ENCODE results near the gene RNF167. TPM values are rescaled to one million over a fixed set of nuclear protein-coding genes. Genes with fewer than 3 reads are reported as not detected.
A peak's percentile ranks its signal among the peaks of the same experiment; 100 is the strongest.

The RNF167 gene
- total RNA-seq, 1 donor from 2014 or later = 98.8 TPM

DNA sequence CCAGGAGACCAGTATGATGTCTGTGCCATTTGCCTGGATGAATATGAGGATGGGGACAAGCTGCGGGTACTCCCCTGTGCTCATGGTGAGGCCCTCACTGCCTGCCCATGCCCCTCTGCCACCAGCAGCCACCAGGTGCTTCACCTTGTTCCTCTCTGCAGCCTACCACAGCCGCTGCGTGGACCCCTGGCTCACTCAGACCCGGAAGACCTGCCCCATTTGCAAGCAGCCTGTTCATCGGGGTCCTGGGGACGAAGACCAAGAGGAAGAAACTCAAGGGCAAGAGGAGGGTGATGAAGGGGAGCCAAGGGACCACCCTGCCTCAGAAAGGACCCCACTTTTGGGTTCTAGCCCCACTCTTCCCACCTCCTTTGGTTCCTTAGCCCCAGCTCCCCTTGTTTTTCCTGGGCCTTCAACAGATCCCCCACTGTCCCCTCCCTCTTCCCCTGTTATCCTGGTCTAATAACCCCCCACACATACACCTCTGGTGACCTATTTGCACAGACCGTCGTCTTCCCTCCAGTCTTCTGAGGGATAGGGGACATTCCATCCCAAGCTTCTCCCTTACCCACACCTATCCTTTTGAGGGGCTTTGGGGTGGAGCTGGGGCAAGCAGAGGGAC lies 4.6 kb downstream of the RNF167 start:
- TF ChIP-seq, protein P1, sequence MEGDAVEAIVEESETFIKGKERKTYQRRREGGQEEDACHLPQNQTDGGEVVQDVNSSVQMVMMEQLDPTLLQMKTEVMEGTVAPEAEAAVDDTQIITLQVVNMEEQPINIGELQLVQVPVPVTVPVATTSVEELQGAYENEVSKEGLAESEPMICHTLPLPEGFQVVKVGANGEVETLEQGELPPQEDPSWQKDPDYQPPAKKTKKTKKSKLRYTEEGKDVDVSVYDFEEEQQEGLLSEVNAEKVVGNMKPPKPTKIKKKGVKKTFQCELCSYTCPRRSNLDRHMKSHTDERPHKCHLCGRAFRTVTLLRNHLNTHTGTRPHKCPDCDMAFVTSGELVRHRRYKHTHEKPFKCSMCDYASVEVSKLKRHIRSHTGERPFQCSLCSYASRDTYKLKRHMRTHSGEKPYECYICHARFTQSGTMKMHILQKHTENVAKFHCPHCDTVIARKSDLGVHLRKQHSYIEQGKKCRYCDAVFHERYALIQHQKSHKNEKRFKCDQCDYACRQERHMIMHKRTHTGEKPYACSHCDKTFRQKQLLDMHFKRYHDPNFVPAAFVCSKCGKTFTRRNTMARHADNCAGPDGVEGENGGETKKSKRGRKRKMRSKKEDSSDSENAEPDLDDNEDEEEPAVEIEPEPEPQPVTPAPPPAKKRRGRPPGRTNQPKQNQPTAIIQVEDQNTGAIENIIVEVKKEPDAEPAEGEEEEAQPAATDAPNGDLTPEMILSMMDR (conservative IDR thresholded peaks at IDR 0.05) = no peak
- no peak for DNase-seq (ENCODE audit: extremely low spot score, unreplicated experiment)
- H3K27ac Mint-ChIP-seq = peak overlapping the region; percentile 97
- no peaks in the 10 kb centered on the region for H3K27me3 Mint-ChIP-seq
- peaks cover 43% of the 10 kb centered on the region for H3K4me1 Mint-ChIP-seq (ENCODE audit: unreplicated experiment)
- H3K4me3 Mint-ChIP-seq = peak overlapping the region; percentile 85
- H3K36me3 Mint-ChIP-seq = peaks cover 17% of the 10 kb centered on the region
- H3K9me3 Mint-ChIP-seq = no peaks in the 10 kb centered on the region

- no peak for DNase-seq (ENCODE audit: extremely low spot score, unreplicated experiment)
- Mint-ChIP-seq H3K9me3 (no peaks in the 10 kb centered on the region), H3K36me3 (peaks cover 17% of the 10 kb centered on the region), H3K27ac (peak overlapping the region; percentile 97), H3K4me1 (ENCODE audit: unreplicated experiment) (peaks cover 39% of the 10 kb centered on the region), H3K4me3 (peak overlapping the region; percentile 85), H3K27me3 (no peaks in the 10 kb centered on the region)
- TF ChIP-seq, protein P1 (conservative IDR thresholded peaks at IDR 0.05) = no peak
Measured at GRCh38 chr17:4945176-4945943, 5.3 kb downstream of the RNF167 start.

DNA sequence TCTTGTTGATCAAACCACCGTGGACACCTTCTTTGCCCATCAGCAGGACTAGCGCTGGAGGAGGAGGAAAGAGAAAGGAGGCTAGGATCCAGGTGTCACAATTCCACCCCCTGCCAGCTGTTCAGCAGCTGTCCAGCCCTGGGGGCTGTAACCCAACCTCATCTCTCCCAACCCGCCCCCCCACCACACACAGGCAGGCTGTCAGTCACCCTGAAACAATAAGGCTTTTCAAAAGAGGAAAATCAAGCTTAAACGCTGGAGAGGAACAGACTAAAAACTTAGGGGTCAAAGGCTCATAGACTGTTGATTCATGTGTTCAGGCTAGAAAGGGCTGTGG lies 5.8 kb downstream of the RNF167 start:
- H3K36me3 Mint-ChIP-seq = peaks cover 17% of the 10 kb centered on the region

DNA sequence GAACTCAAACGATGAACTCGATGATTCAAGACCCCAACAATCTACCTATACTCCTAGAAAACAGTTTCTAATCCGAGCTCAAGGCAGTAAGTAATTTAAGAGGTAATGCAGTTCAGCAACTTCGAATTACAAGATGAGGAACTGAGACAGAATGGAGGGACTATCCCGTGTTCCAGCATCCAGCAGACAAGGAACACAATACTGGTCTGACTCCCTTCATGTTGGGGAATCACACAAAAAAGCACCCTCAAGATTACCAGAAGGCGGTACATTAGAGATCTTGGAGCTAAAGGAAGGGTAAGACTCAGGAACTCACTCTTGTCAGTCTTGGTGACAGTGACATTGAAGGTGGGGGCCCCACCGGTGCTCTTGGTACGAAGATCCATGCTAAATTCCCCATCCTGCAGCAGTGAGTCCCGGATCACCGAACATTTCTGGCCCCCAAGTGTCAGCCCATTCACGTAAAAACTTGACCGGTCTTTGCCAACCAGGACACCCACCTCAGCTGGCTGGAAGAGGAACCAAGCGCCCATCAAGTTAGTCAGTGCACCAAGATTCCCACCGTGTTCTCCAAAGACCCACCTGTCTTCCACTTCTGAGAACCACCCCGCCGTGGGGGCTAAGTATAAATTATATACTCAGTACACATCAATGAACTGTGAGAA lies 6.4 kb downstream of the RNF167 start:
- H3K4me3 Mint-ChIP-seq = peak overlapping the region; percentile 96
- TF ChIP-seq, protein P1 (conservative IDR thresholded peaks at IDR 0.05) = no peak
- peaks cover 44% of the 10 kb centered on the region for H3K4me1 Mint-ChIP-seq (ENCODE audit: unreplicated experiment)
- H3K9me3 Mint-ChIP-seq = no peaks in the 10 kb centered on the region
- H3K36me3 Mint-ChIP-seq = peaks cover 17% of the 10 kb centered on the region
- DNase-seq (ENCODE audit: extremely low spot score, unreplicated experiment) = no peak
- H3K27me3 Mint-ChIP-seq = no peaks in the 10 kb centered on the region
- peak overlapping the region; percentile 87 for H3K27ac Mint-ChIP-seq

More for the DNA sequence above, 5.8 kb downstream of the RNF167 start:
- TF ChIP-seq, protein P1 (conservative IDR thresholded peaks at IDR 0.05) = no peak
- Mint-ChIP-seq H3K4me1 (ENCODE audit: unreplicated experiment) (peaks cover 44% of the 10 kb centered on the region), H3K4me3 (peak overlapping the region; percentile 96), H3K27ac (peak overlapping the region; percentile 97), H3K9me3 (no peaks in the 10 kb centered on the region), H3K27me3 (no peaks in the 10 kb centered on the region)
- DNase-seq (ENCODE audit: extremely low spot score, unreplicated experiment) = no peak

GRCh38 chr17:4947010-4947410 lies 6.9 kb downstream of the RNF167 start:
- no peaks in the 10 kb centered on the region for H3K9me3 Mint-ChIP-seq
- DNase-seq (ENCODE audit: extremely low spot score, unreplicated experiment) = no peak
- H3K4me1 Mint-ChIP-seq (ENCODE audit: unreplicated experiment) = peaks cover 38% of the 10 kb centered on the region
- H3K27me3 Mint-ChIP-seq = no peaks in the 10 kb centered on the region
- H3K4me3 Mint-ChIP-seq = peak overlapping the region; percentile 96
- H3K36me3 Mint-ChIP-seq = peaks cover 13% of the 10 kb centered on the region
- H3K27ac Mint-ChIP-seq = peak overlapping the region; percentile 87
- TF ChIP-seq, protein P1 (conservative IDR thresholded peaks at IDR 0.05) = no peak
